Left lung (tissue), 10 donors: ENCODE results near the gene PSMD11. TPM values are rescaled to one million over a fixed set of nuclear protein-coding genes. Genes with fewer than 3 reads are reported as not detected.

Source experiments
- ATAC-seq: fragments of 200-7000 bp; cut with Tn5 transposase; one replicate; pipeline ENCODE4 v1.9.1; 2020; ENCODE audit warnings: moderate library complexity
- DNase-seq, 4 donors: peaks; one replicate each; pipeline ENCODE4 v3.0.0-alpha.2; 2013 to 2020
- H3K27ac ChIP-seq, 2 donors: fragments of 200-600 bp; sonication (generic) in 1 of 2; one replicate each; pipeline versions ENCODE4 v1.5.0 to v1.8.0; 2020 to 2021
- H3K27me3 ChIP-seq, 2 donors: fragments of 200-600 bp; sonication (generic) in 1 of 2; one replicate each; pipeline versions ENCODE4 v1.5.0 to v1.8.0; 2020 to 2021
- H3K36me3 ChIP-seq, 2 donors: fragments of 200-600 bp; sonication (generic) in 1 of 2; one replicate each; pipeline versions ENCODE4 v1.5.0 to v1.8.0; 2020 to 2021
- H3K4me1 ChIP-seq, 2 donors: fragments of 200-600 bp; one replicate each; pipeline ENCODE4 v1.8.0; 2021
- H3K4me3 ChIP-seq, 2 donors: fragments of 200-600 bp; sonication (generic) in 1 of 2; one replicate each; pipeline versions ENCODE4 v1.5.0 to v1.8.0; 2020 to 2021; ENCODE audit warnings: mild to moderate bottlenecking in 1 of 2
- H3K9me3 ChIP-seq, 2 donors: fragments of 200-600 bp; sonication (generic) in 1 of 2; one replicate each; pipeline versions ENCODE4 v1.5.0 to v1.8.0; 2020 to 2021
- intact Hi-C, 2 donors: fragments of 100-400 bp; cut with DNase I; formaldehyde crosslinking; loops; one replicate each; pipeline versions ENCODE4 v1.11.2 to v1.14.2; 2022
- polyA plus RNA-seq, 6 donors: library from polyadenylated mRNA; unstranded; fragments of 120-200 nt; gene quantifications; one replicate each; pipeline ENCODE4 v1.2.1, GENCODE V29; 2013; ENCODE audit not compliant: insufficient read length in 6 of 6
- total RNA-seq, 2 donors: library from RNA; stranded (reverse); fragmentation: NEBNext Ultra II Directional; extraction: Animal tissue kit (Norgen Biotek cat#: 25700); gene quantifications; one replicate each; pipeline ENCODE4 v1.2.1, GENCODE V29; 2021
- TF ChIP-seq, protein P1 (sequence below), 2 donors: fragments of 200-600 bp; sonication (generic) in 1 of 2; IDR thresholded peaks; one replicate each; pipeline versions ENCODE4 v1.5.0 to v1.8.0; 2021; ENCODE audit warnings: antibody characterized with exemption in 2 of 2
- donor health status: DM: no; HTN: yes; CAD: no.
- donor health status: DM: no; HTN: no; CAD: no.

The PSMD11 gene
- total and polyA plus RNA-seq, 8 donors = 67.4 to 115 (median 82.8) TPM

DNA sequence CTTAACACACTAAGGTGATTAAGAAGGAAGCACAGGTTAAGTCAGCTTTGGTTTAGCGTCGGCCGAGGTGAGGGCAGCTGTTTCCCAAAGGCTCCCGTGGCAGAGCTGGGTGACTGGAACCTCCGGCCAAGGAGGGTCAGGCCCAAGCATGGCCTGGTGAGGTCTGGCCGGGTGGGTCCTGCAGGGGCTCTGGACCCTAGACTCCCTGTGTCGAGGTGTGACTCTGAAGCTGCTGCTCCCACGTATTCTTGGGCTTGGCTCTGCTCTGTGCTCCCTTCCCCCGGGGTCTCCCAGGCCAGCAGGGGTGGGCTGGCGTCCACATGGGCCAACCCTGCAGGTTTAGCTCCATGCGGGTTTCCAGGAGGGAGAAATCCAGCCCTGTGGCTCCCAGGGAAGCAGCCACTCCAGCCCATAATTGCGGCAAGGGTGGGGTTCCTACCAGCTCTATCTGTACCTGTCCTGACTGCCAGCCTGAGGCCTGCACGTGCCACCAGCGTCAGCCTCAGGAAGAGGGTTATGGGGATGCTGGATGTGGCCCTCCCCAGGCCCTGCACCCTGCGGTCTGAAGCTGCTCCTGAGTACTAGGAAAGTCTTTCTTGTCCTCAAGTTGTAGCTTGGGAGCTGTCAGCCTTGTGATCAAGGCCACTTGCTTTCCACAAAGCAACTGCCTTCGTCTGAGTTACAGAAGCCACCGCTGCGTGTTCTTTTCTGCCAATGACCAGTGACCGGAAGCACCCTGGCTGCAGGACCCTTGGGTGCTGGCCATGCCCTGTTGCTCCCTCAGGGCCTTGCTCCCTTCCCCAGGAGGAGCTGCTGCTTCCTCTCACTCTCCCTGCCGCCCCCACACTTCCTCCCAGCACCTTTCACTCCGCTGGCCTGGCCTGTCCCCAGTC lies 47.3 kb downstream of the PSMD11 start:
- intact Hi-C loops = no loop called here
- Histone ChIP-seq H3K36me3 (peaks cover 0 to 21% of the 10 kb centered on the region in 2 donors), H3K27ac (no peak overlapping the region), H3K27me3 (peaks cover 0 to 12% of the 10 kb centered on the region in 2 donors), H3K9me3 (no peaks in the 10 kb centered on the region), H3K4me3 (no peak overlapping the region), H3K4me1 (peaks cover 5 to 58% of the 10 kb centered on the region in 2 donors)
- TF ChIP-seq, protein P1, sequence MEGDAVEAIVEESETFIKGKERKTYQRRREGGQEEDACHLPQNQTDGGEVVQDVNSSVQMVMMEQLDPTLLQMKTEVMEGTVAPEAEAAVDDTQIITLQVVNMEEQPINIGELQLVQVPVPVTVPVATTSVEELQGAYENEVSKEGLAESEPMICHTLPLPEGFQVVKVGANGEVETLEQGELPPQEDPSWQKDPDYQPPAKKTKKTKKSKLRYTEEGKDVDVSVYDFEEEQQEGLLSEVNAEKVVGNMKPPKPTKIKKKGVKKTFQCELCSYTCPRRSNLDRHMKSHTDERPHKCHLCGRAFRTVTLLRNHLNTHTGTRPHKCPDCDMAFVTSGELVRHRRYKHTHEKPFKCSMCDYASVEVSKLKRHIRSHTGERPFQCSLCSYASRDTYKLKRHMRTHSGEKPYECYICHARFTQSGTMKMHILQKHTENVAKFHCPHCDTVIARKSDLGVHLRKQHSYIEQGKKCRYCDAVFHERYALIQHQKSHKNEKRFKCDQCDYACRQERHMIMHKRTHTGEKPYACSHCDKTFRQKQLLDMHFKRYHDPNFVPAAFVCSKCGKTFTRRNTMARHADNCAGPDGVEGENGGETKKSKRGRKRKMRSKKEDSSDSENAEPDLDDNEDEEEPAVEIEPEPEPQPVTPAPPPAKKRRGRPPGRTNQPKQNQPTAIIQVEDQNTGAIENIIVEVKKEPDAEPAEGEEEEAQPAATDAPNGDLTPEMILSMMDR (IDR thresholded peaks at IDR 0.05) = no peak
- no peak for ATAC-seq
- DNase-seq = no peak

DNA sequence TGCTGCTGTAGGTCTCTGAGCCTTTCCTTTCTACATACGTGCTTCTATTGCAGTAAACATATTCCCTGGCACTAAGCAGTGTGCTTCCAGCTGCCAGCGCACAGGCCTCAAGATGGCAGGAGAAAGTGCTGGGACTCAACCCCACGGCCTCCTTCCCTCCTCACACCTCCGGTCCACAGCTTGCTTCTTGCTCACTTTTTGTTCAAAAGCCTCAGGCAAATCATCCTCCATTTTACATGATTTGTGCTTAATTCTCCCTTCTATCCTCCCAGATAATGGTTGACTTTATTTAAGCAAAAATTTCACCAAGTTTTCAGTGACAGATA lies 47.9 kb downstream of the PSMD11 start:
- H3K9me3 ChIP-seq = no peaks in the 10 kb centered on the region
- intact Hi-C loops = no loop called here
- ATAC-seq (no peak), DNase-seq (no peak)
- H3K27me3 ChIP-seq = peaks cover 0 to 12% of the 10 kb centered on the region in 2 donors
- no peak overlapping the region for H3K27ac ChIP-seq
- no peak overlapping the region for H3K4me3 ChIP-seq
- TF ChIP-seq, protein P1 (IDR thresholded peaks at IDR 0.05) = no peak
- H3K36me3 ChIP-seq = peaks cover 0 to 21% of the 10 kb centered on the region in 2 donors
- H3K4me1 ChIP-seq = peaks cover 5 to 58% of the 10 kb centered on the region in 2 donors

DNA sequence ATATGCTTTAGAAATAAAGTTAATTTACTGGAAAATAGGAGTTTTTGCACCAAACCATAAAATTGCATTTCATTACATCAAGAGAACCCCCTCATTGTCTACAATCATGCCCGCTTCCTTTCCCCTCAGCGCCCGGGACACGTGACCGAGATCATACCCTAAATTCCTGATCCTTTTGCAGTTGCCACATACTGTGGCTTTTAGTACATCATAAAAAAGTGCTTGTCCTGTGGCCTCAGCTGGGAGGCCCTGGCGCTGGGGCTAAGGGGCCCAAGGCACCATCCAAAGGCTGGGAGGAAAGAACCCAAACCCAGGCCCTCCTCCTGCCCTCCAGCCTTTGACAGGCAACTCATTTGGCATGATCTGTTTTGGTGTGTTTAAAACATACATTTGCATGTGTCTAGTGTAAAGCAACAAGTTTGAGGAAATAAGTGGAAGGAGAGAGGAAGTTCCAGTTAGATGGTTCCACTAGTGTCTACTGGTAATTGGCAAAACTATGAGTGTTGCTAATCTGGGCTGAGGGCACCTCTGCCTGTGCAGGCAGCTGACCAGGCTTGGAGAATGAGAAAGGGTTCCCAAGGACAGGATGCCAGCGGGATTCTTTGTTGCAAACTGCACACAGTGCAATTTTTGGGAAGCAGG lies 48.5 kb downstream of the PSMD11 start:
- DNase-seq = no peak
- Histone ChIP-seq H3K4me3 (no peak overlapping the region), H3K4me1 (peaks cover 1 to 53% of the 10 kb centered on the region in 2 donors), H3K9me3 (no peaks in the 10 kb centered on the region), H3K27me3 (peaks cover 0 to 6% of the 10 kb centered on the region in 2 donors), H3K36me3 (peaks cover 0 to 21% of the 10 kb centered on the region in 2 donors), H3K27ac (peak overlapping the region in 1 of 2 donors; percentile 51)
- TF ChIP-seq, protein P1 (IDR thresholded peaks at IDR 0.05) = no peak
- ATAC-seq = no peak
- intact Hi-C loops = no loop called here

DNA sequence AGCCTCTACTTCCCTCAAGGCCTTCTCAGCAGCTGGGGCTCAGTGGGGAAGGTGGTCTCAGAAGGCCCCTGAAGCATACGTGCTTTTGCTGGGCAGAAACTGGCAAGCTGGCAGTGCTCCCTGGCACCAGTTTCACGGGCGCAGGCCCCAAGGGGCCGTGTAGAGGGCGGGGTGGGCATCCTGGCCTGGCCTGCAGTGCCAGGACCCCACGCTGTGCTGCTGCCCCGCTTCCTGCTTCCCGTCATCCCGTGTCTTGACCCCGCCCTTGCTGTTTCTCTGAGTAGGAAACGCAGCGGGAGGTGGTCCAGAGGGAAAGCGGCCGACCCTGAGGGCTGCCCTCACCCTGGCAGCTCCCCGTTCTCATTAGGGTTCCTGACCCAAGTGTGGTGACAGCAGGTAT lies 49.3 kb downstream of the PSMD11 start:
- Histone ChIP-seq H3K27me3 (no peaks in the 10 kb centered on the region), H3K4me1 (peaks cover 0 to 45% of the 10 kb centered on the region in 2 donors), H3K36me3 (peaks cover 0 to 13% of the 10 kb centered on the region in 2 donors), H3K27ac (no peak overlapping the region), H3K4me3 (no peak overlapping the region), H3K9me3 (no peaks in the 10 kb centered on the region)
- DNase-seq (no peak), ATAC-seq (no peak)
- intact Hi-C loops = no loop called here
- TF ChIP-seq, protein P1 (IDR thresholded peaks at IDR 0.05) = no peak

DNA sequence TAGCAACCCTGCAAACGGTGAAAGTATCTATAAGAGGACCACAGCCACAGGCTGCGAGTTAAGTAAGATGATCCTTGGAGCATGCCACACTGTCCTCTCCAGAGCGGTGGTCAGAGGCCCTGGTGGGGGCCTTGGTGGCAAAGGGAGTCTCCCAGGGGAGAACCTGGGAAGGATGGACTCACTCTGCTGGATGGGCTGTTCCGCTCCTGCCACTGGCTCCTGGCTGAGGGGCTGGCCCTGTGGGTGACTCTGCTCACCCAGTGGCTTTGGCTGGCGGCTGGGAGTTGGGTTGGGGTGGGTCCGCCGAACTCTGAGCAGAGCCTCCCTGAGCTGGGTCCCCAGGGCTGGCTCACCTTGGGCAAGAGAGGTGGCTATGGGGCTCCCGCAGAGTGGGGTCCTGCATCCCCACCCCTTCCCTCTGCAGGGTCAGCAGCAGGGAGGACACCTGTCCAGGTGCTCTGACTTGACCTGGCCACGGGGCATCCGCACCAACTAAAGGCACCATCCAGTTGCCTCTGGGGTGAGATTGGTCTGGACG lies 49.7 kb downstream of the PSMD11 start:
- ATAC-seq (no peak), DNase-seq (no peak)
- H3K4me1 ChIP-seq = peaks cover 0 to 44% of the 10 kb centered on the region in 2 donors
- peaks cover 0 to 10% of the 10 kb centered on the region in 2 donors for H3K36me3 ChIP-seq
- no peak overlapping the region for H3K27ac ChIP-seq
- TF ChIP-seq, protein P1 (IDR thresholded peaks at IDR 0.05) = no peak
- H3K27me3 ChIP-seq = no peaks in the 10 kb centered on the region
- H3K4me3 ChIP-seq = no peak overlapping the region
- H3K9me3 ChIP-seq = no peaks in the 10 kb centered on the region
- intact Hi-C loops = no loop called here
